Natural killer cell (primary cell): ENCODE results near the gene GFRA4. TPM values are rescaled to one million over a fixed set of nuclear protein-coding genes. Genes with fewer than 3 reads are reported as not detected.

Experiments used
- ATAC-seq, 3 donors: fragments of 150-1000 bp in 2 of 3; fragments of 200-7000 bp in 1 of 3; cut with Tn5 transposase; 1 replicate in 1 of 3; 2 replicates in 2 of 3; pipeline ENCODE4 v1.10.0; 2021; ENCODE audit warnings: mild to moderate bottlenecking in 2 of 3, moderate library complexity in 2 of 3
- DNase-seq, 2 donors: peaks; one replicate each; pipeline versions ENCODE4 v3.0.0 to v3.0.0-alpha.2; 2013 to 2021; ENCODE audit warnings: mixed read lengths in 1 of 2
- H3K27ac ChIP-seq: one replicate; pipeline ENCODE4 v1.5.1; 2013; ENCODE audit warnings: mild to moderate bottlenecking, low read length
- H3K27me3 ChIP-seq: one replicate; pipeline ENCODE4 v1.6.1; 2013; ENCODE audit warnings: low read length; ENCODE audit not compliant: control insufficient read depth, insufficient read depth
- H3K36me3 ChIP-seq: one replicate; pipeline ENCODE4 v1.6.1; 2013; ENCODE audit warnings: low read length; ENCODE audit not compliant: control insufficient read depth, insufficient read depth
- H3K4me1 ChIP-seq: one replicate; pipeline ENCODE4 v1.6.1; 2013; ENCODE audit warnings: low read length; ENCODE audit not compliant: control insufficient read depth, insufficient read depth
- H3K4me3 ChIP-seq: one replicate; pipeline ENCODE4 v1.5.1; 2013; ENCODE audit warnings: low read length
- H3K9me3 ChIP-seq: one replicate; pipeline ENCODE4 v1.6.1; 2013; ENCODE audit warnings: low read length; ENCODE audit not compliant: control insufficient read depth, insufficient read depth
- H3K27ac Mint-ChIP-seq, 2 donors: one replicate each; pipeline ENCODE4 v1.8.0; 2022; ENCODE audit warnings: mild to moderate bottlenecking in 2 of 2, mixed read lengths in 2 of 2, moderate library complexity in 1 of 2
- H3K27me3 Mint-ChIP-seq, 2 donors: one replicate each; pipeline ENCODE4 v1.8.0; 2022; ENCODE audit warnings: low read depth in 2 of 2, mixed read lengths in 2 of 2
- H3K36me3 Mint-ChIP-seq: one replicate; pipeline ENCODE4 v1.8.0; 2022; ENCODE audit warnings: mixed read lengths
- H3K4me1 Mint-ChIP-seq, 2 donors: one replicate each; pipeline ENCODE4 v1.8.0; 2022; ENCODE audit warnings: mixed read lengths in 2 of 2
- H3K4me3 Mint-ChIP-seq: one replicate; pipeline ENCODE4 v1.8.0; 2022; ENCODE audit warnings: mild to moderate bottlenecking, moderate library complexity, mixed read lengths
- H3K9me3 Mint-ChIP-seq, 2 donors: one replicate each; pipeline ENCODE4 v1.8.0; 2022; ENCODE audit warnings: mixed read lengths in 2 of 2
- CTCF ChIP-seq: fragments of 200-600 bp; IDR thresholded peaks from one replicate; pipeline ENCODE4 v1.8.0; 2022; ENCODE audit warnings: antibody characterized with exemption
- WGBS: methylation state at CpG from one replicate; pipeline ENCODE4 v1.1.7; 2013; ENCODE audit warnings: missing lambda C conversion rate; ENCODE audit not compliant: insufficient coverage; 5-methylcytosine and 5-hydroxymethylcytosine counted together
- intact Hi-C: fragments of 100-400 bp; cut with micrococcal nuclease; formaldehyde crosslinking; loops from one replicate; pipeline ENCODE4 v1.14.2; 2022
- total RNA-seq, 4 donors: library from RNA; stranded (reverse); fragments of 120-200 nt in 1 of 4; gene quantifications; one replicate each; pipeline versions ENCODE4 v1.2.3 to v1.2.4, GENCODE V29; 2013 to 2022

GFRA4 gene
- total RNA-seq, 3 donors from 2014 or later (not counting 1 experiment from before 2014, with no cell fraction given), result not detected

GRCh38 chr20:3655131-3655405 lies 8.1 kb downstream of the GFRA4 start:
- no peaks in the 10 kb centered on the region for H3K9me3 ChIP-seq
- no peak for ATAC-seq
- 95% methylated on average over 3 of the region's 4 CpGs for WGBS
- intact Hi-C loops, result no loop called here
- no peaks in the 10 kb centered on the region for H3K9me3 Mint-ChIP-seq
- peaks cover 7% of the 10 kb centered on the region for H3K36me3 Mint-ChIP-seq
- H3K4me3 ChIP-seq, result no peak overlapping the region
- peaks cover 2% of the 10 kb centered on the region for H3K36me3 ChIP-seq
- peaks cover 22% of the 10 kb centered on the region for H3K4me1 ChIP-seq
- no peak overlapping the region for H3K27ac ChIP-seq
- peaks cover 10% of the 10 kb centered on the region for H3K27me3 ChIP-seq
- no peak for TF ChIP-seq CTCF
- H3K27me3 Mint-ChIP-seq, result peaks cover 14 to 16% of the 10 kb centered on the region in 2 donors
- H3K27ac Mint-ChIP-seq, result no peak overlapping the region
- H3K4me3 Mint-ChIP-seq, result no peak overlapping the region
- H3K4me1 Mint-ChIP-seq, result peaks cover 14 to 28% of the 10 kb centered on the region in 2 donors
- no peak for DNase-seq

DNA sequence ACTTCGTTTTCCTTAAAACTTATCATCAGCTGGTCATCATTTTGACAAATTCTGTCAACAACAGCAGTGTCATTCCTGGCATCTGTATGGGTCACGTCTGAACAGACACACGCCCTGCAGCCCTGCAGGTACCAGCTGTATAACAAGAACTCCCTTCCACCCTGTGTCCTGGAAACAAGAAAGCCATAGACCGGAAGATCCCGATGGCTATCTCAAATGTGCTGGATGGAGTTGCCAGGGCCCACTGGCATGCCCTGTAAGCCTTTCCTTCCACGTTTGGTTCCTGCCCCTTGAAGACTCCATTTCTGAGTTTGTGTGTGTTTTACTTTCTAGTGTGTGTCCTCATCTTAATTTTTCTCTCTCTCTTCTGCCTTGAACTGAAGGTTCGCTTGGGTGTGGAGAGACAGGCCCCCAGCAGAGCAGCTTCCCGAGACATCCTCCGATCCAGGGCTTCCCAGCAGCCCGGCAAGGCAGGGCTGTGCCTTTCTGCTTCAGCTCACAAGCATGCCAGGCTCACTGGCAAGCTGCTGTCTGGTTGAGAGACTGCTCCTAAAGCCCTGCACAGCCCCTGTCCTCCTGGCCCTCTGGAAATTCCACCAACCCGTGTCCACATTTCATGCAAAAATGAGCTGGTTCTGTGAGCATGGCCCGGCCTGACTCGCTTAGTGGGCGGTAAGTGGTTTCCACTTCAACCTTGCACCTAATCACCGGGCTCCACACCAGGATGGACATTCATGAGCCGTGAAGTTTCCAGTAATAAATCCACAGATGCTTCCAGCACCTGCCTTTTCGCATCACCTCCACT lies 8.7 kb downstream of the GFRA4 start:
- H3K27me3 ChIP-seq, result peaks cover 5% of the 10 kb centered on the region
- Mint-ChIP-seq H3K36me3 (peaks cover 7% of the 10 kb centered on the region), H3K9me3 (no peaks in the 10 kb centered on the region), H3K4me1 (peaks cover 14 to 24% of the 10 kb centered on the region in 2 donors), H3K4me3 (no peak overlapping the region), H3K27ac (no peak overlapping the region), H3K27me3 (peaks cover 10 to 12% of the 10 kb centered on the region in 2 donors)
- DNase-seq (no peak), ATAC-seq (no peak)
- no peak overlapping the region for H3K27ac ChIP-seq
- peaks cover 2% of the 10 kb centered on the region for H3K36me3 ChIP-seq
- peaks cover 18% of the 10 kb centered on the region for H3K4me1 ChIP-seq
- no peak for TF ChIP-seq CTCF
- intact Hi-C loops, result no loop called here
- no peak overlapping the region for H3K4me3 ChIP-seq
- H3K9me3 ChIP-seq, result no peaks in the 10 kb centered on the region
- 94% methylated on average over 17 of the region's 17 CpGs for WGBS

- Histone ChIP-seq H3K4me3 (no peak overlapping the region), H3K27me3 (no peaks in the 10 kb centered on the region), H3K27ac (no peak overlapping the region), H3K4me1 (peaks cover 12% of the 10 kb centered on the region), H3K9me3 (no peaks in the 10 kb centered on the region), H3K36me3 (peaks cover 4% of the 10 kb centered on the region)
- TF ChIP-seq CTCF, result no peak
- Mint-ChIP-seq H3K4me1 (peaks cover 14 to 21% of the 10 kb centered on the region in 2 donors), H3K27ac (no peak overlapping the region), H3K9me3 (no peaks in the 10 kb centered on the region), H3K4me3 (no peak overlapping the region), H3K27me3 (peaks cover 4 to 6% of the 10 kb centered on the region in 2 donors), H3K36me3 (peaks cover 7% of the 10 kb centered on the region)
- no peak for DNase-seq
- ATAC-seq, result no peak
- WGBS, result 85% methylated on average over 2 of the region's 2 CpGs
- intact Hi-C loops, result no loop called here
Observed at GRCh38 chr20:3653921-3654320, 9.3 kb downstream of the GFRA4 start.
